ENCODE results near the gene CLASP1.
"Not testable (repeated sequence)": the region's sequence is repeated elsewhere in the genome, so short reads cannot be mapped to it uniquely, and the experiment has no call there.

CLASP1 gene

DNA sequence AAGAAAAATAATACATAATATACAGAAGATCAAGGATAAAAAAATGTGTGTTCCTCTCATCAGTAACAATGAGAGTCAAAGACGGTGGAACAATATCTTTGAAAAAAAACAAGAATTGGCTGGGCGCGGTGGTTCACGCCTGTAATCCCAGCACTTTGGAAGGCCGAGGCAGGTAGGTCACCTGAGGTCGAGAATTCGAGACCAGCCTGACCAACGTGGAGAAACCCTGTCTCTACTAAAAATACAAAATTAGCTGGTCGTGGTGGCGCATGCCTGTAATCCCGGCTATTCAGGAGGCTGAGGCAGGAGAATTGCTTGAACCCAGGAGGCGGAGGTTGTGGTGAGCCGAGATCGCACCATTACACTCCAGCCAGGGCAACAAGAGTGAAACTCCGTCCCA lies 335.6 kb downstream of the CLASP1 start:
- DNase-seq (ENCODE audit: low read depth): not testable (repeated sequence)

GRCh38 chr2:121309801-121310200 lies 339.5 kb downstream of the CLASP1 start:
- DNase-seq (ENCODE audit: low read depth): no peak

GRCh38 chr2:121309323-121309722 lies 339.9 kb downstream of the CLASP1 start:
- no peak for DNase-seq (ENCODE audit: low read depth)

- DNase-seq (ENCODE audit: low read depth): no peak
Observed at GRCh38 chr2:121307048-121307447, 342.2 kb downstream of the CLASP1 start.

- no peak for DNase-seq (ENCODE audit: low read depth)
Observed at GRCh38 chr2:121304941-121305340, 344.3 kb downstream of the CLASP1 start.

DNA sequence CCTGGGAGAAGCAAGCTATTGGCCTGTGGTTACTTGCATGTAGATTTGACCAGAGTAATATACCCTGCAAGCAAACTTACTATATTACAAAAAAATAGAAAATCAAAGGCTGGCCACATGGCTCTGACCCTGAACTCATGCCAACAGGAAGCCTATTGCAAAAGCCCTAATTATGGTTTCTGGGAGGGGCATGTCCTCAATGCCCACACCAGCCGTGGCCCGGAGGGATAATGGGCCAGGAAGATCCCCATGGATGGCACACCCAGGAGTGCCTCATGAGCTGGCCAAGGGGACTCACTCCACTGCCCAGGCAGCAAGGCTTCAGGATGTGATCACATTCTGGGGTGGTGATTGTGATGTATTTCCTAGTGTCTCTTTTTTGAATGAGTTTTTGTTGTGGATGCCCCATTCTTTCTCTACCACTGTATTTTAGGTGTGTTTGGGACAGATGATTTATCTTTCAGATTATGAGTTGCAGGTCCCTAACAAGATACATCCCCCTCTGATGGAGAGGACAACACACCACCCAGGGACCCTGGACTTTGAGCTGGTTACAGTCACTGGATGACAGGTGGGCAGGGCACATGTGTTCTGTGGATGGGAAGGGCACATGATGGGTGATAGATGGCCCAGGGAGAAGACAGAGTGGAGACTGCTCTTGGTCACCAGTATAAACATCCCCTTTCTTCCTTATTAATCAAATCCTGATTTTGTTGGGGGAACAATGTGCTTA lies 345.6 kb downstream of the CLASP1 start:
- DNase-seq (ENCODE audit: low read depth): no peak

- DNase-seq (ENCODE audit: low read depth): not testable (repeated sequence)
Observed at GRCh38 chr2:121301190-121301589, 348.1 kb downstream of the CLASP1 start.

GRCh38 chr2:121298476-121298875 lies 350.8 kb downstream of the CLASP1 start:
- DNase-seq (ENCODE audit: low read depth): no peak

- DNase-seq (ENCODE audit: low read depth): not testable (repeated sequence)
Observed at GRCh38 chr2:121297866-121298265, 351.4 kb downstream of the CLASP1 start.

DNA sequence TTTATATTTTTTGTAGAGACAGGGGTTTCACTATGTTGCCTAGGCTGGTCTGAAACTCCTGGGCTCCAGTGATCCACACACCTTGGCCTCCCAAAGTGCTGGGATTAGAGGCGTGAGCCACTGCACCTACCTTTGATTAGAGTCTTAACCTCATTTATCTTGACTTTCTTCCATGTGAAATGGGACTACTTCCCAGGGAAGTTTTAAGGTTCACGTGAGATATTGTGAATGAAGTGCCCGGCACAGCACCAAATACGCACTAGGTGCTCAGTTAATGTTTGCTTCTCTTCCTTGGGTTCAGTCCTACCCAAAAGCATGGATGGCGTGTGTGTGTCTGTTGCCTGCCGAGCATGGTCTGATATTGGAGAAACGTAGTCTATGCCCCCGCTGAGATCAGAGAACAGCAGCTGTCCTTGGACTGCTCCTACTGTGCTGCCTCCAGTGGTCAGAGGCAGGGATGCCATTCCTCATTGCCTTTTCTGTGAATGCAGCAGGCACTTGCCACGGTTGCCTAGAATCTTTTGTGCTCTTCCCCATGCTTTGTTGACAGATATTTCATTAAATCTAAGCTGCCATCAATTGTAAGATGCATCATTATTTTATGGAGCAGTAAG lies 351.9 kb downstream of the CLASP1 start:
- DNase-seq (ENCODE audit: low read depth): peak; percentile 57

- no peak for DNase-seq (ENCODE audit: low read depth)
Observed at GRCh38 chr2:121295911-121296650, 353.2 kb downstream of the CLASP1 start.

GRCh38 chr2:121294881-121295840 lies 354.1 kb downstream of the CLASP1 start:
- no peak for DNase-seq (ENCODE audit: low read depth)

DNA sequence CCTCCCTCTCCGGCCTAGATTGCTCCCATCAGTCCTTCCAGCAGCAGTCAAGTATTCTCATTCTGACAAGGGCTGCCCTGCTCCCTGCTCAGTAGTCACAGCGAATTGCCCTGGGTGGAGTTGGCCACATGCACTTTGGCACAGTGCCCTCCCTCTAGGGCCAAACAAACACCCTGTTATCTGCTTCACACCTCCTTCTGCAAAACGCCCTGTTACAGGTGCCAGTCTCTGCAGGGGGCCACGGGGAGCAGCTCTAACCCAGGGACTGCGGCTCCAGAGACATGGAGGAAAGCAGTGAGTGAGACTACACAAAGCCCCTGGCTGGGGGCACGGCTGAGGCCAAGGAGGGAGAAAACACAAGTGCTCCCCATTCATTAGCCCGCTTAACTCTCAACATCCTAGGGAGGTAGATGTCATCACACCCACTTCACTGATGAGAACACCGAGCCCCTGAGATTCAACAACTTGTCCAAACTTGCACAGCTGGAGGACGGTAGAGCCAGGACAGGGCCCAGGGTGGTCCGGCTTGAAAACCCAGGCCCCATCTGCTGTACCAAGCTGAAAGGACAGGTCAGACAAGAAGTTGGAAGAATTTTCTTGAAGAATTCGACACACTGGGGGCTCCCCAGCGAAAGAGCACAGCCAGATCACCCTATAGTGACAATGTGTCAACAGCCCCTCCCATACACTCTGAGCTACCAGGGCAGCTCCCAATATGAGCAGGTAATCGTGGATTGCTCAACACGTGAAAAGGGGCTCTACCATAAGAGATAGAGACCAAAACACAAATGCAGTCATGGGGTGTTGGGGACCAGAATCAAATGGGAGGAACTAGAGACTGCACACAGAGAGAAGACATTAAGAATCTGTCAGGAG lies 355.6 kb downstream of the CLASP1 start:
- DNase-seq (ENCODE audit: low read depth): no peak

DNA sequence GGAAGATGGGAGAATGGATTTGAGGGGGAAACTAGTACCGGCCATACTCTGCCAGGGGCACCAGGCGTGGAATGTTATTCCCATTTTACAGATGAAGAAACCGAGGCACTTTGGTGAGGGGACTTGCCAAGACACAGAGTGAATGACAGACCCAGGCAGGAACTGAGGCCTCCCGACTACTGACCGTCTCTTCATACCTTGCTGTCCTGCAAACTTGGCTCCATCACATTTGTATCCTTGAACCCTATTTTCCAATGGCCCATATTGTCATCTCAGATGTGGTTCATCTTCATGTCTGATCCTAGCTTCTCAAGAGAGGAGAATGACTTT lies 358.0 kb downstream of the CLASP1 start:
- no peak for DNase-seq (ENCODE audit: low read depth)

- no peak for DNase-seq (ENCODE audit: low read depth)
Observed at GRCh38 chr2:121289271-121289670, 360.0 kb downstream of the CLASP1 start.

- no peak for DNase-seq (ENCODE audit: low read depth)
Observed at GRCh38 chr2:121288454-121289231, 360.6 kb downstream of the CLASP1 start.

DNA sequence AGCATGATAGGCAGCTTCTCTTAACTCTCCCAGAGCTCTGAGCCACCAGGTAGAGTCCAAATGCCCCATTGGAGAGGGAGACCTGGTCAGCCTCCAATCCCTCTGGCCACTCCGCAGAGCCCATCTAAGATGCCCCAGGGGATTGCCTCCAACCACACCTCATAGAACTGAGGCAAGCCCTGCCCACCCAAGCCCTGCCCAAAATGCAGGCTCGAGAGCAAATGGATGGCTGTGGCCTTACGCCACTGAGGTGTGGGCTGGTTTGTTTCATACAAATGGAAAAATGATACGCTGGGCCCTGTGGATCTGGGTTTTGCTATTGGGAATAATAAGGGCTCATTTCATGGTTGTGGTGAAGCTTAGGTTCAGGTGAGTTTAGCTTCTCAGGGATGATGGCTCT lies 361.3 kb downstream of the CLASP1 start:
- DNase-seq (ENCODE audit: low read depth): no peak
